Spleen (tissue), 7 donors: ENCODE data around the gene CCDC102A.

Experiments used
- POLR2A ChIP-seq, 3 donors: fragments of 450-650 bp; IDR thresholded peaks; one replicate each; pipeline ENCODE4 v1.5.1; 2017; ENCODE audit warnings: antibody characterized with exemption in 3 of 3, mild to moderate bottlenecking in 1 of 3
- POLR2AphosphoS5 ChIP-seq, 3 donors: sonication (generic); formaldehyde crosslinking; IDR thresholded peaks; one replicate each; pipeline ENCODE4 v1.5.1; 2017; ENCODE audit warnings: antibody characterized with exemption in 3 of 3
- TF ChIP-seq, protein P1 (sequence below), 11 experiments: fragments of 200-600 bp in 7 of 11; fragments of 450-650 bp in 4 of 11; sonication (generic) in 4 of 11; IDR thresholded peaks in 8 of 11; conservative IDR thresholded peaks in 3 of 11; 1 replicate in 7 of 11; 2 replicates in 4 of 11; pipeline versions ENCODE4 v1.4.0 to v1.8.0; 2016 to 2021; ENCODE audit warnings: antibody characterized with exemption in 11 of 11, inconsistent platforms in 4 of 11, mild to moderate bottlenecking in 1 of 11
- donor health status: DM: no; HTN: no; CAD: no; lungs with moderate emphysema.
- donor health status: DM: no; HTN: no; CAD: no.
- donor health status: DM: no; HTN: no; CAD: no.

- TF ChIP-seq POLR2A (IDR thresholded peaks at IDR 0.05) (no peak), POLR2AphosphoS5 (IDR thresholded peaks at IDR 0.05) (no peak)
- TF ChIP-seq, protein P1, sequence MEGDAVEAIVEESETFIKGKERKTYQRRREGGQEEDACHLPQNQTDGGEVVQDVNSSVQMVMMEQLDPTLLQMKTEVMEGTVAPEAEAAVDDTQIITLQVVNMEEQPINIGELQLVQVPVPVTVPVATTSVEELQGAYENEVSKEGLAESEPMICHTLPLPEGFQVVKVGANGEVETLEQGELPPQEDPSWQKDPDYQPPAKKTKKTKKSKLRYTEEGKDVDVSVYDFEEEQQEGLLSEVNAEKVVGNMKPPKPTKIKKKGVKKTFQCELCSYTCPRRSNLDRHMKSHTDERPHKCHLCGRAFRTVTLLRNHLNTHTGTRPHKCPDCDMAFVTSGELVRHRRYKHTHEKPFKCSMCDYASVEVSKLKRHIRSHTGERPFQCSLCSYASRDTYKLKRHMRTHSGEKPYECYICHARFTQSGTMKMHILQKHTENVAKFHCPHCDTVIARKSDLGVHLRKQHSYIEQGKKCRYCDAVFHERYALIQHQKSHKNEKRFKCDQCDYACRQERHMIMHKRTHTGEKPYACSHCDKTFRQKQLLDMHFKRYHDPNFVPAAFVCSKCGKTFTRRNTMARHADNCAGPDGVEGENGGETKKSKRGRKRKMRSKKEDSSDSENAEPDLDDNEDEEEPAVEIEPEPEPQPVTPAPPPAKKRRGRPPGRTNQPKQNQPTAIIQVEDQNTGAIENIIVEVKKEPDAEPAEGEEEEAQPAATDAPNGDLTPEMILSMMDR (IDR thresholded peaks at IDR 0.05 in 8 of 11, conservative IDR thresholded peaks at IDR 0.05 in 3 of 11) = no peak
Measured at GRCh38 chr16:57486858-57487834, 49.2 kb downstream of the CCDC102A start.
